ENCODE data around the gene TMED1.

DNA sequence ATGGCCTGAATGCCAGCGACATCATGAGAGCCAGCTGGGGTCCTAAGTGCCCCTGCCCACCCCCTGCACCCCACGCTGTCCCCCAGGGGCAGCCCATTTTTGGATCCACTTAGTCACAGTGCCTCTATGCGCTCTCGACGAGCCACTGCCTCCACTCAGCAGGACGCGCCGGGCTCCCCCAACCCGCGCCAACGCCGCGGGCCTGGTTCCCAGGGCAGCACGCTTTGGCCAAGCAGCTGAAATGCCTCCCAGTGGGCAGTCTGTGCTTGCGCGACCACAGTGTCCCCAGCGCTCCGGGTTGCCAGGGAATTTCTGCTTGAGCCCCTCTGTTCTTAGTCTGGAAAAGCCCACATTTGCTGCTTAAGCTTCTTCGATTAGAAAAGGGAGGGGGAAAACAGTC is 39.4 kb downstream of the TMED1 start:
- no peak for TF ChIP-seq POLR2A (IDR thresholded peaks at IDR 0.05)
- TF ChIP-seq, protein P1, sequence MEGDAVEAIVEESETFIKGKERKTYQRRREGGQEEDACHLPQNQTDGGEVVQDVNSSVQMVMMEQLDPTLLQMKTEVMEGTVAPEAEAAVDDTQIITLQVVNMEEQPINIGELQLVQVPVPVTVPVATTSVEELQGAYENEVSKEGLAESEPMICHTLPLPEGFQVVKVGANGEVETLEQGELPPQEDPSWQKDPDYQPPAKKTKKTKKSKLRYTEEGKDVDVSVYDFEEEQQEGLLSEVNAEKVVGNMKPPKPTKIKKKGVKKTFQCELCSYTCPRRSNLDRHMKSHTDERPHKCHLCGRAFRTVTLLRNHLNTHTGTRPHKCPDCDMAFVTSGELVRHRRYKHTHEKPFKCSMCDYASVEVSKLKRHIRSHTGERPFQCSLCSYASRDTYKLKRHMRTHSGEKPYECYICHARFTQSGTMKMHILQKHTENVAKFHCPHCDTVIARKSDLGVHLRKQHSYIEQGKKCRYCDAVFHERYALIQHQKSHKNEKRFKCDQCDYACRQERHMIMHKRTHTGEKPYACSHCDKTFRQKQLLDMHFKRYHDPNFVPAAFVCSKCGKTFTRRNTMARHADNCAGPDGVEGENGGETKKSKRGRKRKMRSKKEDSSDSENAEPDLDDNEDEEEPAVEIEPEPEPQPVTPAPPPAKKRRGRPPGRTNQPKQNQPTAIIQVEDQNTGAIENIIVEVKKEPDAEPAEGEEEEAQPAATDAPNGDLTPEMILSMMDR (IDR thresholded peaks at IDR 0.05) = no peak

Measured in uterus (tissue), 2 donors.